Neuronal stem cell (in vitro differentiated cells): ENCODE data around the gene PSMC5.
"Not testable (repeated sequence)": the region's sequence is repeated elsewhere in the genome, so short reads cannot be mapped to it uniquely, and the experiment has no call there.

ENCODE experiments used
- DNase-seq: peaks from one replicate; pipeline ENCODE4 v3.0.0-alpha.2; 2013; ENCODE audit warnings: low spot score
- H2AFZ ChIP-seq: one replicate; pipeline ENCODE4 v1.6.1; 2013; ENCODE audit warnings: mild to moderate bottlenecking, low read length, inconsistent platforms
- H2AK5ac ChIP-seq: 2 replicates; pipeline ENCODE4 v1.6.1; 2013; ENCODE audit warnings: low read depth, mild to moderate bottlenecking, inconsistent platforms, low read length, moderate library complexity, mixed read lengths
- H2BK120ac ChIP-seq: 2 replicates; pipeline ENCODE4 v1.6.1; 2013; ENCODE audit warnings: low read depth, mild to moderate bottlenecking, inconsistent platforms, low read length, moderate library complexity, mixed read lengths
- H2BK12ac ChIP-seq: one replicate; pipeline ENCODE4 v1.6.1; 2013; ENCODE audit warnings: low read length, inconsistent platforms
- H2BK15ac ChIP-seq: 2 replicates; pipeline ENCODE4 v1.6.1; 2013; ENCODE audit warnings: mild to moderate bottlenecking, low read length, inconsistent platforms, mixed read lengths
- H2BK5ac ChIP-seq: one replicate; pipeline ENCODE4 v1.6.1; 2013; ENCODE audit warnings: inconsistent platforms, mild to moderate bottlenecking, low read length, moderate library complexity
- H3K14ac ChIP-seq: one replicate; pipeline ENCODE4 v1.6.1; 2013; ENCODE audit warnings: low read length, inconsistent platforms
- H3K18ac ChIP-seq: 2 replicates; pipeline ENCODE4 v1.6.1; 2013; ENCODE audit warnings: low read length, inconsistent platforms
- H3K23ac ChIP-seq: 2 replicates; pipeline ENCODE4 v1.6.1; 2013; ENCODE audit warnings: low read depth, mild to moderate bottlenecking, mixed read lengths, low read length, inconsistent platforms; ENCODE audit not compliant: poor library complexity
- H3K27ac ChIP-seq: replicated peaks from 3 replicates; pipeline ENCODE4 v1.5.1; 2013; ENCODE audit warnings: low read length, inconsistent platforms
- H3K27me3 ChIP-seq, 3 experiments: 2 replicates each; pipeline ENCODE4 v1.6.1; 2013; ENCODE audit warnings: low read length in 3 of 3, mild to moderate bottlenecking in 2 of 3, inconsistent platforms in 1 of 3, low read depth in 1 of 3, mixed read lengths in 1 of 3, moderate library complexity in 1 of 3; ENCODE audit not compliant: control insufficient read depth in 3 of 3, insufficient read depth in 3 of 3
- H3K36me3 ChIP-seq, 2 donors: replicated peaks in 1 of 2; 2 replicates each; pipeline ENCODE4 v1.6.1; 2013; ENCODE audit warnings: low read length in 2 of 2; ENCODE audit not compliant: control insufficient read depth in 2 of 2, insufficient read depth in 2 of 2
- H3K4ac ChIP-seq: 2 replicates; pipeline ENCODE4 v1.6.1; 2013; ENCODE audit warnings: inconsistent platforms, mild to moderate bottlenecking, low read length, moderate library complexity
- H3K4me1 ChIP-seq, 2 donors: 1 replicate in 1 of 2; 2 replicates in 1 of 2; pipeline ENCODE4 v1.6.1; 2013; ENCODE audit warnings: low read length in 2 of 2, low read depth in 1 of 2; ENCODE audit not compliant: control insufficient read depth in 2 of 2, insufficient read depth in 1 of 2
- H3K4me2 ChIP-seq: one replicate; pipeline ENCODE4 v1.6.1; 2013; ENCODE audit warnings: mild to moderate bottlenecking, low read length, inconsistent platforms; ENCODE audit not compliant: insufficient read depth, poor library complexity, severe bottlenecking
- H3K4me3 ChIP-seq, 2 donors: 2 replicates each; pipeline ENCODE4 v1.5.1; 2013; ENCODE audit warnings: low read length in 2 of 2, mild to moderate bottlenecking in 2 of 2, inconsistent platforms in 1 of 2, moderate library complexity in 1 of 2
- H3K79me1 ChIP-seq: one replicate; pipeline ENCODE4 v1.6.1; 2013; ENCODE audit warnings: low read depth, mild to moderate bottlenecking, inconsistent platforms, low read length, moderate library complexity
- H3K9ac ChIP-seq: one replicate; pipeline ENCODE4 v1.6.1; 2013; ENCODE audit warnings: mild to moderate bottlenecking, low read depth, low read length, inconsistent platforms; ENCODE audit not compliant: poor library complexity
- H3K9me3 ChIP-seq, 2 donors: replicated peaks in 1 of 2; 2 replicates each; pipeline versions ENCODE3 to v1.6.1; 2013; ENCODE audit warnings: low read length in 2 of 2, mild to moderate bottlenecking in 2 of 2, inconsistent platforms in 1 of 2, low read depth in 1 of 2, mixed read lengths in 1 of 2, moderate library complexity in 1 of 2; ENCODE audit not compliant: control insufficient read depth in 2 of 2, insufficient read depth in 1 of 2
- H4K8ac ChIP-seq: one replicate; pipeline ENCODE4 v1.6.1; 2013; ENCODE audit warnings: low read depth, mild to moderate bottlenecking, inconsistent platforms, low read length, moderate library complexity
- H4K91ac ChIP-seq: one replicate; pipeline ENCODE4 v1.6.1; 2013; ENCODE audit warnings: low read length, low read depth, mild to moderate bottlenecking, inconsistent platforms; ENCODE audit not compliant: poor library complexity
- WGBS, 2 donors: extraction: QIAGEN DNeasy Blood & Tissue Kit; methylation state at CpG; one replicate each; pipeline ENCODE4 v1.1.7; 2013; ENCODE audit warnings: missing lambda C conversion rate in 2 of 2, mixed read lengths in 1 of 2; ENCODE audit not compliant: insufficient read length in 2 of 2, insufficient replicate concordance in 1 of 2; ENCODE audit errors: extremely low coverage in 2 of 2; 5-methylcytosine and 5-hydroxymethylcytosine counted together

PSMC5 gene

GRCh38 chr17:63859257-63859656, 32.0 kb downstream of the PSMC5 start:
- no peak overlapping the region for H3K23ac ChIP-seq
- H3K79me1 ChIP-seq: no peaks in the 10 kb centered on the region
- H2BK120ac ChIP-seq: no peak overlapping the region
- no peak overlapping the region for H2BK12ac ChIP-seq
- no peaks in the 10 kb centered on the region for H3K36me3 ChIP-seq
- H2AK5ac ChIP-seq: no peak overlapping the region
- no peak overlapping the region for H4K91ac ChIP-seq
- no peak overlapping the region for H2BK5ac ChIP-seq
- peaks cover 0 to 23% (median 0%) of the 10 kb centered on the region in 3 experiments for H3K27me3 ChIP-seq
- no peak overlapping the region for H3K27ac ChIP-seq
- no peak overlapping the region for H3K4me3 ChIP-seq
- H3K9ac ChIP-seq: no peak overlapping the region
- H3K14ac ChIP-seq: no peak overlapping the region
- DNase-seq: no peak
- WGBS, 2 donors: no CpG with 5 or more reads among the region's 3 CpGs
- no peak overlapping the region for H2BK15ac ChIP-seq
- H3K4me1 ChIP-seq: no peaks in the 10 kb centered on the region
- H3K4ac ChIP-seq: no peak overlapping the region
- H4K8ac ChIP-seq: no peak overlapping the region
- no peak overlapping the region for H3K4me2 ChIP-seq
- H3K9me3 ChIP-seq: no peaks in the 10 kb centered on the region
- H3K18ac ChIP-seq: no peak overlapping the region
- no peak overlapping the region for H2AFZ ChIP-seq

- WGBS, 2 donors: no CpG with 5 or more reads among the region's 7 CpGs
- H3K23ac ChIP-seq, H2BK5ac ChIP-seq, H3K4me3 ChIP-seq, H2AFZ ChIP-seq, H3K18ac ChIP-seq, H3K4me1 ChIP-seq, H3K36me3 ChIP-seq, DNase-seq, H3K27ac ChIP-seq, H3K27me3 ChIP-seq, H2BK15ac ChIP-seq, H4K91ac ChIP-seq, H3K14ac ChIP-seq, H2BK120ac ChIP-seq, H3K9ac ChIP-seq, H2AK5ac ChIP-seq, H2BK12ac ChIP-seq, H3K4me2 ChIP-seq, H3K79me1 ChIP-seq, H4K8ac ChIP-seq, H3K4ac ChIP-seq, H3K9me3 ChIP-seq: not testable (repeated sequence)
Observed at GRCh38 chr17:63866625-63867024, 39.4 kb downstream of the PSMC5 start.

- H4K8ac ChIP-seq, H3K9me3 ChIP-seq, H4K91ac ChIP-seq, H3K36me3 ChIP-seq, H2BK15ac ChIP-seq, H3K79me1 ChIP-seq, H2BK120ac ChIP-seq, H3K27ac ChIP-seq, H2BK12ac ChIP-seq, H3K4me3 ChIP-seq, H2AK5ac ChIP-seq, H3K27me3 ChIP-seq, H3K14ac ChIP-seq, H3K23ac ChIP-seq, H3K18ac ChIP-seq, H3K9ac ChIP-seq, H3K4me1 ChIP-seq, DNase-seq, H2AFZ ChIP-seq, H2BK5ac ChIP-seq, H3K4ac ChIP-seq, H3K4me2 ChIP-seq: not testable (repeated sequence)
- WGBS, 2 donors: no CpG with 5 or more reads among the region's 9 CpGs
Observed at GRCh38 chr17:63869491-63870291, 42.5 kb downstream of the PSMC5 start.

- H2BK15ac ChIP-seq, H3K18ac ChIP-seq, H3K9me3 ChIP-seq, H3K4me2 ChIP-seq, H3K9ac ChIP-seq, H3K14ac ChIP-seq, H2BK120ac ChIP-seq, H2AK5ac ChIP-seq, H2BK12ac ChIP-seq, H4K8ac ChIP-seq, H3K36me3 ChIP-seq, H3K79me1 ChIP-seq, H3K4ac ChIP-seq, H2BK5ac ChIP-seq, H3K4me3 ChIP-seq, DNase-seq, H3K4me1 ChIP-seq, H2AFZ ChIP-seq, H4K91ac ChIP-seq, H3K27me3 ChIP-seq, H3K23ac ChIP-seq, H3K27ac ChIP-seq: not testable (repeated sequence)
- no CpG with 5 or more reads among the region's 4 CpGs for WGBS, 2 donors
Observed at GRCh38 chr17:63870292-63870665, 43.0 kb downstream of the PSMC5 start.
